Measurements from ENCODE around the gene GTF3C4. TPM values are rescaled to one million over a fixed set of nuclear protein-coding genes. Genes with fewer than 3 reads are reported as not detected.

The GTF3C4 gene
- total RNA-seq, 2 donors from 2014 or later = 28.5 to 29.3 TPM

- H3K4me1 Mint-ChIP-seq = peaks cover 20% of the 10 kb centered on the region
- H3K9me3 Mint-ChIP-seq = no peaks in the 10 kb centered on the region
- TF ChIP-seq CTCF (conservative IDR thresholded peaks at IDR 0.05) = no peak
- Histone ChIP-seq H3K4me3 (ENCODE audit: low read length) (no peak overlapping the region), H3K36me3 (ENCODE audit: control insufficient read depth, insufficient read depth, low read length) (peaks cover 72% of the 10 kb centered on the region), H3K27me3 (ENCODE audit: control insufficient read depth, insufficient read depth, low read length, poor library complexity, severe bottlenecking) (no peaks in the 10 kb centered on the region), H3K27ac (ENCODE audit: low read depth, low read length) (no peak overlapping the region), H3K9me3 (ENCODE audit: control insufficient read depth, low read length) (peaks cover 10% of the 10 kb centered on the region), H3K4me1 (ENCODE audit: control insufficient read depth, insufficient read depth, low read length) (peaks cover 3% of the 10 kb centered on the region), H3K9ac (ENCODE audit: extremely low read depth, low read length, poor library complexity, severe bottlenecking) (no peak overlapping the region)
- no peak for DNase-seq
- no peak overlapping the region for H3K27ac Mint-ChIP-seq
- no peak overlapping the region for H3K4me3 Mint-ChIP-seq
- 96 to 100% methylated on average over 2 of the region's 2 CpGs for WGBS, 2 experiments (ENCODE audit: insufficient coverage in 1 of 2, insufficient read length in 1 of 2)
- peaks cover 32% of the 10 kb centered on the region for H3K36me3 Mint-ChIP-seq (ENCODE audit: low read depth)
- no peaks in the 10 kb centered on the region for H3K27me3 Mint-ChIP-seq (ENCODE audit: insufficient read depth)
Observed at GRCh38 chr9:132663851-132664250, 6.4 kb upstream of the GTF3C4 start.

- Histone ChIP-seq H3K9me3 (ENCODE audit: control insufficient read depth, low read length) (peaks cover 35% of the 10 kb centered on the region), H3K9ac (ENCODE audit: extremely low read depth, low read length, poor library complexity, severe bottlenecking) (peak overlapping the region; percentile 88), H3K36me3 (ENCODE audit: control insufficient read depth, insufficient read depth, low read length) (peaks cover 60% of the 10 kb centered on the region), H3K27me3 (ENCODE audit: control insufficient read depth, insufficient read depth, low read length, poor library complexity, severe bottlenecking) (no peaks in the 10 kb centered on the region), H3K27ac (ENCODE audit: low read depth, low read length) (peak overlapping the region; percentile 95), H3K4me3 (ENCODE audit: low read length) (peak overlapping the region; percentile 96), H3K4me1 (ENCODE audit: control insufficient read depth, insufficient read depth, low read length) (peaks cover 3% of the 10 kb centered on the region)
- Mint-ChIP-seq H3K27me3 (ENCODE audit: insufficient read depth) (no peaks in the 10 kb centered on the region), H3K36me3 (ENCODE audit: low read depth) (peaks cover 36% of the 10 kb centered on the region), H3K4me1 (peaks cover 25% of the 10 kb centered on the region), H3K4me3 (peak overlapping the region; percentile 94), H3K9me3 (no peaks in the 10 kb centered on the region), H3K27ac (peak overlapping the region; percentile 92)
- DNase-seq = peak; percentile 92
- WGBS, 2 experiments (ENCODE audit: insufficient coverage in 1 of 2, insufficient read length in 1 of 2) = 0% methylated on average over 12 to 13 of the region's 13 CpGs
- TF ChIP-seq CTCF (conservative IDR thresholded peaks at IDR 0.05) = no peak
Observed at GRCh38 chr9:132669319-132669697, 956 bp upstream of the GTF3C4 start.

GRCh38 chr9:132669698-132670456 is 387 bp upstream of the GTF3C4 start, which contains the start of gene DDX31:
Gene DDX31, minus strand, starts transcription at chr9:132669983. Its CDS starts 49 bp downstream, at chr9:132669934.
- peak within 1 kb of the TSS; percentile 88 for H3K9ac ChIP-seq (ENCODE audit: extremely low read depth, low read length, poor library complexity, severe bottlenecking)
- 0% methylated on average over 19 to 77 of the region's 77 CpGs for WGBS, 2 experiments (ENCODE audit: insufficient coverage in 1 of 2, insufficient read length in 1 of 2)
- peaks cover 3% of the 10 kb centered on the region for H3K4me1 ChIP-seq (ENCODE audit: control insufficient read depth, insufficient read depth, low read length)
- peaks cover 61% of the 10 kb centered on the region for H3K36me3 ChIP-seq (ENCODE audit: control insufficient read depth, insufficient read depth, low read length)
- Mint-ChIP-seq H3K27me3 (ENCODE audit: insufficient read depth) (no peaks in the 10 kb centered on the region), H3K4me1 (peaks cover 25% of the 10 kb centered on the region), H3K9me3 (no peaks in the 10 kb centered on the region), H3K36me3 (ENCODE audit: low read depth) (peaks cover 36% of the 10 kb centered on the region), H3K4me3 (peak within 1 kb of the TSS; percentile 94), H3K27ac (peak within 1 kb of the TSS; percentile 92)
- no peaks in the 10 kb centered on the region for H3K27me3 ChIP-seq (ENCODE audit: control insufficient read depth, insufficient read depth, low read length, poor library complexity, severe bottlenecking)
- H3K9me3 ChIP-seq (ENCODE audit: control insufficient read depth, low read length) = peaks cover 38% of the 10 kb centered on the region
- peak within 1 kb of the TSS; percentile 95 for H3K27ac ChIP-seq (ENCODE audit: low read depth, low read length)
- DNase-seq = peak; percentile 93
- TF ChIP-seq CTCF (conservative IDR thresholded peaks at IDR 0.05) = peak; percentile 38
- H3K4me3 ChIP-seq (ENCODE audit: low read length) = peak within 1 kb of the TSS; percentile 96

Data from endodermal cell (in vitro differentiated cells).